Measurements from ENCODE around the gene KIF2A.

The KIF2A gene

DNA sequence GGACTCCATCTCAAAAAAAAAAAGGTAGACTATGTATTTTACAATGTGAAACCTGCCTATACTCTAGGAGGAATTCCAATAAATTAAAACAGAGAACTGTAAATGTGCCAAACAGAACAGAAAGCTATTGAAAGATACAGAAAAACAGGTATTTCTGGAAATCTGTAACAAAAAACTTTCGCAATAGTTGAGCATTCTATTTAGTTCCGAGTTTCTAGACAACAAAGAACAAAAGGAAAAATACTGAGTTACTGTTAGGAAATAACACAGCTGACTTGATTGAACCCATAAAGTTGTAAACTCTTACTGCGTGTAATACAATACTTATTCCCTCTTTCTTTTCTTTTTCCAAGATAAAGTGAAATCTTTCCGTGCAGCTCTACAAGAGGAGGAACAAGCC is 79.1 kb downstream of the KIF2A start:
- no peak for DNase-seq (ENCODE audit: low spot score)

DNA sequence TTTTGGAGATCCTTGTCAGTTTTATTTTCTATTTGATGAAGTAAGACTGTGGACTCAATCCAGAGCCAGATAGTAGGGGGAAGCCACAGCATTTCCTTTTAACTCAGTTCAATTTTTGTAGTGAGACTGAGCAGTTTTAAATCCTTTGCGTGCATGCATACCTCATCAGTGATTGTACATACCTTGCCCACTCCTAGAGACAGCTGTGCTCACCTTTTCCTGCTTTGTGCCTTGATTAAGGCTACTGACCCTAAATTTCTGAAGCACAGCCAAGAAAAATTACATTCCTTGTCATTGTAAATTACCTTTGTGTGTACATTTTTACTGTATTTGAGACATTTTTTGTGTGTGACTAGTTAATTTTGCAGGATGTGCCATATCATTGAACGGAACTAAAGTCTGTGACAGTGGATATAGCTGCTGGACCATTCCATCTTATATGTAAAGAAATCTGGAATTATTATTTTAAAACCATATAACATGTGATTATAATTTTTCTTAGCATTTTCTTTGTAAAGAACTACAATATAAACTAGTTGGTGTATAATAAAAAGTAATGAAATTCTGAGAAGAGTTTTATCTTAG is 79.9 kb downstream of the KIF2A start:
- no peak for DNase-seq (ENCODE audit: low spot score)

- no peak for DNase-seq (ENCODE audit: low spot score)
Measured at GRCh38 chr5:62386824-62387223, 80.8 kb downstream of the KIF2A start.

DNA sequence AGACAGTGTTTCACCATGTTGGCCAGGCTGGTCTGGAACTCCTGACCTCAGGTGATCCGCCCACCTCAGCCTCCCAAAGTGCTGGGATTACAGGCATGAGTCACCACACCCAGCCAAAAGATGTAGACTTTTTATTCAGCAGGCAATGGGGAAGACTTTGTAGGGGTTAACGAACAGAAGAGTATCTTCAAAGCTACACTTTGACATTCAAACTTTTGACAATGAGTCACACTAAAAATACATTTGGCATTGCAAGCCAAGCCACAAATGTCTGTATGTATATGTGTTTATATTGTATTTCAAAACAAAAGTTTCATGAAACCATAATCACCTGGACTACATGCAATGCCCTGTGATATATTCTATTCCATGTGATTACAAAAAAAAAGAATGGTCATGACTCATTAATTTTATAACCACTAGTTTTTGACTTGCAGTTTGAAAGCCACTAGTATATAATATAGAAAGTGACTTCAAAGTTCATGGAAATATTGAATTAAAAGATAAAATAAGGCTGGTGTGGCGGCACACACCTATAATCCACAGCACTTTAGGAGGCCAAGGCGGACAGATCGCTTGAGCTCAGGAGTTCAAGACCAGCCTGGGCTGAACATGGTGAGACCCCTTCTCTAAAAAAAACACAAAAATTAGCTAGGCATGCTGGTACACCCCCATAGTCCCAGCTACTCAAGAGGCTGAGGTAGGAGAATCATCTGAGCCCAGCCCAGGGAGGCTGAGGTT is 89.4 kb downstream of the KIF2A start:
- no peak for DNase-seq (ENCODE audit: low spot score)

GRCh38 chr5:62403411-62404250 is 97.6 kb downstream of the KIF2A start, which contains the start of gene DIMT1:
DIMT1 (minus strand) TSS chr5:62403905; CDS start chr5:62403772, 133 bp downstream.
- peak; percentile 92 for DNase-seq (ENCODE audit: low spot score)

DNA sequence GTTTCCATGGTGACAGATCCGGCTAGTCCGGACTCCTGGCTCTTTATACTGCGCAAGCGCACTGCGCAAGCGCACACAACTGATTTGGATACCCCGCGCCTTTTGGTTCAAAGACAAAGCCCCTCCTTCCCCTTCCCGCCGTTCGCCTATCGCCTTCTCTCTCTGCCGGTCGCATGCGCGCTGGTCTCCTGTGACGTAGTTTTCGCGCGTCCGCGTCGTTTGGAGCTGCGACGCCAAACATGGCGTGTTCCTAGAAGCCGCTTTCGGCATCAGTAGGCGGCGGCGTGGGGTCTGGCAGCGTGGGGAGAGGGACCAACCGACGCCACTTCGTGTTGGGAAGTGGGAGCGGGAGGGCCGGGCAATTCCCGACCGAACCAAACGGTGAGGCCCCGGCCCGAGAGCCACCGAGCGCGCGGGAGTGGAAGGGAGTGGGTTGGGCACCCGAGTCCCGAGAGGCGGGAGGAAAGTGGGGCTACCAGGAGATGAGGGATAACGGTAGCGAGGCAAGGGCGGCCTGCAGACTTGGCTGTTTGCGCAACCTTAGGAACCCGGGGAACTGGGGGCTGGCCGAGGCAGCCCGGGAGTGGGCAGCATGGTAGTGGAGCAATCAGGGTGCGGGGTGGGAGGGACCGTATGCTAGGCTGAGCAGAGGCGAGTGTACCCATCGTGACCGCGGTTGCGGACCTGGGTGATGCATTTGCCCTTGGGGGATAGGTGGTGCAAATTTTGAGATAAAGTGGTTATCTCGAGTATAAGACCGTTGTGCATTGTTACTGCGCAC is 106.7 kb downstream of the KIF2A start, which contains the start of gene IPO11:
Gene IPO11 (plus strand): TSS at position 215 of the 781 bp plus-strand sequence. CDS start 24,517 bp downstream, outside the sequence.
- peak; percentile 90 for DNase-seq (ENCODE audit: low spot score)

- no peak for DNase-seq (ENCODE audit: low spot score)
Measured at GRCh38 chr5:62413711-62414110, 107.7 kb downstream of the KIF2A start.

DNA sequence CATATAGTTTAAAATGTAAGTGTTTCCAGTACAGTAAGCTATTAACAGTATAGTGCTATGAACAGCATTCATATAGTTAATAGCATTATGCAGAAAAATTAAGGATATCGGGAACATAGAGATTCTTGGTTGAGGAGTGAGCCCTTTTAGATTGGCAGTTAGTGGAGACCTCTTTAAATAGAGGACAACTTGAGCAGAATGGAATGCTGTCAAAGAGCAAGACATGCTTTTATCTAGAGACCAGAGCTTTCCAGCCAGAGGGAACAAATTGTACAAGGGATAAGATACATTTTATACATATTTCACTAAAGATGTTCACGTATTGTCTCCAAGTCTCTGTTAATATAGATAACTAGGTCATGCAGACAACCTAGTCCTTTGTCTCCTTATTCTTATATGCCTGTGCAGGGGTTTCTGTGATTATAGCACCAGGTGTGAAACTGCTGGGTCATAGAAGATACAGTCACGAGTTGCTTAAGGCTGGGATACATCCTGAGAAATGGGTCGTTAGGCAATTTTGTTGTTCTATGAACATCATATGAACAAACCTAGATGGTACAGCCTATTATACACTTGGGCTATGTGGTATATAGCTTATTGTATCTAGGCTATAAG is 112.6 kb downstream of the KIF2A start:
- DNase-seq (ENCODE audit: low spot score) = no peak

GRCh38 chr5:62419609-62420008 is 113.6 kb downstream of the KIF2A start:
- no peak for DNase-seq (ENCODE audit: low spot score)

- no peak for DNase-seq (ENCODE audit: low spot score)
Measured at GRCh38 chr5:62421414-62421813, 115.4 kb downstream of the KIF2A start.

DNA sequence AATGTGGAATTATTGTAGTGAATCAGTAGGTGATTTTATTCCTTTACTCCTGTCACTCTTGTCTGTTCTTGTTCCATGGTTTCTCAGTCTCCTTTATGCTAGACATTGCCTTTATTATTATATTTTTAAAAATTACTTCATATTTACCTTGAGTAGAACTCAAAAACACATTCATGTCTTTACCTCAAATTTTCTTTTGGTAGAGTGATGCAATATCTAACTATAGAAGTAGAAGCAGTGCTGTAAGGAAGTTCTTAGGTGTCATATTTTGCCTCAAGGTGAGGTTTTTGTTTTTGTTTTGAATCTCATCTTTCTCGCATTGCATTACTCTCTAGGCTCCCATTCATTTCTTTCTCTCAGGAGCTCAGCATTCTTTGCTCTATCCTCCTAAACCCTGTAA is 118.8 kb downstream of the KIF2A start:
- DNase-seq (ENCODE audit: low spot score) = no peak

- no peak for DNase-seq (ENCODE audit: low spot score)
Measured at GRCh38 chr5:62431735-62432620, 126.0 kb downstream of the KIF2A start.

GRCh38 chr5:62432621-62433064 is 126.6 kb downstream of the KIF2A start:
- DNase-seq (ENCODE audit: low spot score) = no peak

Measured in HuH-7 (cell line).